VCaP (cell line): ENCODE measurements around the gene BMAL2.

Experiments used
- H3K27ac ChIP-seq: fragments of 450-650 bp; 2 replicates; pipeline ENCODE4 v1.5.1; 2017
- CTCF ChIP-seq: fragments of 450-650 bp; conservative IDR thresholded peaks from 2 replicates; pipeline ENCODE4 v1.5.1; 2017; ENCODE audit warnings: mild to moderate bottlenecking, moderate library complexity

Gene BMAL2

GRCh38 chr12:27324530-27324929 is 8.1 kb upstream of the BMAL2 start:
- no peak for TF ChIP-seq CTCF

GRCh38 chr12:27330846-27331245 is 1.8 kb upstream of the BMAL2 start:
- no peak for TF ChIP-seq CTCF

More at GRCh38 chr12:27324530-27324929, 8.1 kb upstream of the BMAL2 start:
- no peak overlapping the region for H3K27ac ChIP-seq

GRCh38 chr12:27331291-27331926 is 1.2 kb upstream of the BMAL2 start:
- TF ChIP-seq CTCF: no peak
- no peak overlapping the region for H3K27ac ChIP-seq

More at GRCh38 chr12:27330846-27331245, 1.8 kb upstream of the BMAL2 start:
- H3K27ac ChIP-seq: no peak overlapping the region

GRCh38 chr12:27331927-27332324 is 710 bp upstream of the BMAL2 start:
- no peak for TF ChIP-seq CTCF
- H3K27ac ChIP-seq: no peak overlapping the region; the same call in 1 of the 2 replicates

GRCh38 chr12:27332407-27332713 is 276 bp upstream of the BMAL2 start:
- H3K27ac ChIP-seq: peak overlapping the region; percentile 53; the same call in 1 of the 2 replicates
- no peak for TF ChIP-seq CTCF

GRCh38 chr12:27333403-27334009 is 870 bp downstream of the BMAL2 start:
- peak overlapping the region; percentile 53; the same call in 1 of the 2 replicates for H3K27ac ChIP-seq
- TF ChIP-seq CTCF: no peak

- H3K27ac ChIP-seq: no peak overlapping the region
- TF ChIP-seq CTCF: no peak
These were observed 1.5 kb downstream of the BMAL2 start for GRCh38 chr12:27334042-27334720.
